ENCODE results near the gene ANKRD12. TPM values are rescaled to one million over a fixed set of nuclear protein-coding genes. Genes with fewer than 3 reads are reported as not detected.

The ANKRD12 gene
- polyA plus RNA-seq, 1 donor from 2014 or later, result 32.3 TPM

DNA sequence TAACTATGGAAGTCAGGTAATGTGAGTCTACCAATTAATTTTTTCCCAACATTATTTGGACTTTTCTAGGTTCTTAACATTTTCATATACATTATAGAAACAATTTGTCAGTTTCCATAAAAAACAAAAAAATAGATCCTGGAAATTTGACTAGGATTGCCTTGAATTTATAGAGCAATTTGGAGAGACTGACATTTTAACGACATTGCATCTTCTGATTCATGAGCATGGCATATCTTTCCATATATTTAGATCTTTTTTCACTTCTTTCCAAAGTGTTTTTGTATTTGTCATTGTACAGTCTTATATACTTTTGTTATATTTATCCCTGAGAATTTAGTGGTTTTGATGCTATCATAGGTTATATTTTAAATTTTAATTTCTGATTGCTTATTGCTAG, 42.0 kb downstream of the ANKRD12 start:
- Histone ChIP-seq H4K20me1 (ENCODE audit: insufficient read depth) (no peaks in the 10 kb centered on the region), H3K4me2 (ENCODE audit: low read length) (peak overlapping the region; percentile 40), H3F3A (ENCODE audit: insufficient read depth, low read length, poor library complexity, severe bottlenecking) (no peaks in the 10 kb centered on the region), H3K79me2 (replicated peaks; ENCODE audit: insufficient read depth, low read length) (peaks cover 28% of the 10 kb centered on the region), H3K9ac (ENCODE audit: low read length) (no peak overlapping the region), H2AFZ (ENCODE audit: low read depth, low read length) (no peak overlapping the region), H3K27me3 (ENCODE audit: insufficient read depth, low read depth, low read length) (no peaks in the 10 kb centered on the region), H3K27ac (ENCODE audit: low read length) (no peak overlapping the region), H3K9me2 (ENCODE audit: insufficient read depth, low read length) (no peaks in the 10 kb centered on the region), H3K36me3 (ENCODE audit: insufficient read depth, low read length) (no peaks in the 10 kb centered on the region), H3K9me3 (ENCODE audit: low read length) (no peaks in the 10 kb centered on the region), H3K4me3 (ENCODE audit: low read length) (no peak overlapping the region)
- no peak for TF ChIP-seq EP300 (conservative IDR thresholded peaks at IDR 0.05; ENCODE audit: poor library complexity, severe bottlenecking)
- no peak for TF ChIP-seq POLR2AphosphoS5 (IDR thresholded peaks at IDR 0.05)
- TF ChIP-seq EZH2 (IDR thresholded peaks at IDR 0.05; ENCODE audit: borderline replicate concordance, insufficient read depth, low read length, poor library complexity, severe bottlenecking), result no peak
- no peak for TF ChIP-seq RAD21 (conservative IDR thresholded peaks at IDR 0.05)
- TF ChIP-seq TAF1 (IDR thresholded peaks at IDR 0.05; ENCODE audit: low read depth), result no peak
- TF ChIP-seq MXI1 (conservative IDR thresholded peaks at IDR 0.05; ENCODE audit: poor library complexity, severe bottlenecking), result no peak
- no peak for TF ChIP-seq REST (IDR thresholded peaks at IDR 0.05; ENCODE audit: borderline replicate concordance)
- TF ChIP-seq SMC3 (conservative IDR thresholded peaks at IDR 0.05; ENCODE audit: poor library complexity), result no peak
- no peak for TF ChIP-seq CTCF (IDR thresholded peaks at IDR 0.05; ENCODE audit: poor library complexity, severe bottlenecking)

DNA sequence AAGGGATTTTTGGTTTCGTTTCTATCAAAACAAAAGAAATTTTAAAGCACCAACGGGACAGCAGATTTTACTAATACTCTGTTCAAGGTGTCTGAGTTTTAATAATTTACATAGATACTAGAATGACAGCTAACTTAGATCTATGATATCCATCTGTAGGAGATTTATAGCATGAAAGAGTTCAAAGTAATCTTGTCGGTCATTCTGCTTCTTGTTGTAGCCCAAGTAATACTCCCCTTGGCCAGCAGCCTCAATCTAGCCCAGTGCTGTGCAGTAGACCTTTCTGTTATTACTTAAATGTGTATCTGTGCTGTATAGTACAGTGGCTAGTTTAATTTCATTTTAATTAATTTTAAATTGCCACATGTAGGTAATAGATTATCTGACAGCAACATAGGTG, 44.7 kb downstream of the ANKRD12 start:
- Histone ChIP-seq H3K27me3 (ENCODE audit: insufficient read depth, low read depth, low read length) (no peaks in the 10 kb centered on the region), H3F3A (ENCODE audit: insufficient read depth, low read length, poor library complexity, severe bottlenecking) (no peaks in the 10 kb centered on the region), H3K9me3 (ENCODE audit: low read length) (no peaks in the 10 kb centered on the region), H3K4me3 (ENCODE audit: low read length) (no peak overlapping the region), H4K20me1 (ENCODE audit: insufficient read depth) (no peaks in the 10 kb centered on the region), H3K79me2 (replicated peaks; ENCODE audit: insufficient read depth, low read length) (peaks cover 28% of the 10 kb centered on the region), H3K27ac (ENCODE audit: low read length) (no peak overlapping the region), H2AFZ (ENCODE audit: low read depth, low read length) (no peak overlapping the region), H3K9me2 (ENCODE audit: insufficient read depth, low read length) (no peaks in the 10 kb centered on the region), H3K36me3 (ENCODE audit: insufficient read depth, low read length) (no peaks in the 10 kb centered on the region), H3K9ac (ENCODE audit: low read length) (no peak overlapping the region), H3K4me2 (ENCODE audit: low read length) (no peak overlapping the region)
- TF ChIP-seq TAF1 (IDR thresholded peaks at IDR 0.05; ENCODE audit: low read depth), result no peak
- no peak for TF ChIP-seq SMC3 (conservative IDR thresholded peaks at IDR 0.05; ENCODE audit: poor library complexity)
- TF ChIP-seq MXI1 (conservative IDR thresholded peaks at IDR 0.05; ENCODE audit: poor library complexity, severe bottlenecking), result no peak
- TF ChIP-seq POLR2AphosphoS5 (IDR thresholded peaks at IDR 0.05), result no peak
- TF ChIP-seq CTCF (IDR thresholded peaks at IDR 0.05; ENCODE audit: poor library complexity, severe bottlenecking), result no peak
- no peak for TF ChIP-seq REST (IDR thresholded peaks at IDR 0.05; ENCODE audit: borderline replicate concordance)
- TF ChIP-seq EZH2 (IDR thresholded peaks at IDR 0.05; ENCODE audit: borderline replicate concordance, insufficient read depth, low read length, poor library complexity, severe bottlenecking), result no peak

Measured in neural cell (in vitro differentiated cells).